ENCODE data around the gene SLC6A16. TPM values are rescaled to one million over a fixed set of nuclear protein-coding genes. Genes with fewer than 3 reads are reported as not detected.

SLC6A16 gene
- total RNA-seq, 1 experiment from 2014 or later = not detected

DNA sequence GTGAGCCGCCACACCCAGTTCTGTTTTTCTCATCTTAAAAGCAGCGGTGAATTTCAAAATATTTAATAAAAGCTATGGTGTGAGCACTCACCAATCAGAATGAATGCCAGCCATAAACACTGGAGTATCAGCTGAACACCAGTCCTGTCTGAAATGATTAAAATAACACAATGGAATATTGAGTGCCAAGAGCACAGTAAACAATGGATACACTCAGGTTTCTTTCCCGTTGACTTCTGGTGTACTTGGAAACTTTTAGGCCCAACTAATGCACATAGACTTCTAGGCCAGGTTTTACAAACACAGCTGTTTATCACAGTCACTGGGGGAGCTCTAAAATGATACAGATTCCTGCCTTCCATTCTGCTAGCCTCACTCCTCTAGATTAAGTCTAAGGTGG, 68.3 kb downstream of the SLC6A16 start:
- Histone ChIP-seq H3K27me3 (no peaks in the 10 kb centered on the region), H3K36me3 (no peaks in the 10 kb centered on the region), H3K4me3 (no peak overlapping the region), H3K9me3 (peaks cover 11% of the 10 kb centered on the region)
- no peak for DNase-seq

DNA sequence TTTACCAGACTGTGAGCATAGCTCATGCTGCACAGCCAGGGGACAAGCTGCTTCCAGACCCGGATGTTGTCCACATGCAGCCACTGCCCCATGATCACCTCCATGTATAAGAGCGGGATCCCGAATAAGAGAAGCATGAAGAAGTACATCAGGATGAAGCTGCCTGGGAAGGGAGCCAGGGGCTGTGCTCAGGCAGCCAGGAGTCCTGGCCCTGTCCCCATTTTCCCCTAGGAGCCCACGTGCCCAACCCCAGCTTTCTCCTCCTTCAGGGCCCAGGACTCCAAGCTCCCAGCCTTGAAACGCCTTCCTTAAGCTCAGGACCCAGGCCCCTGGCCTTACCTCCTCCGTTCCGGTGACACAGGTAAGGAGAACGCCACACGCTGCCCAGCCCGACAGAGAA, 69.3 kb downstream of the SLC6A16 start:
- no peak for DNase-seq
- Histone ChIP-seq H3K4me3 (no peak overlapping the region), H3K27me3 (peaks cover 2% of the 10 kb centered on the region; the same call in 1 of the 2 replicates), H3K9me3 (peaks cover 13% of the 10 kb centered on the region), H3K36me3 (no peaks in the 10 kb centered on the region)

DNA sequence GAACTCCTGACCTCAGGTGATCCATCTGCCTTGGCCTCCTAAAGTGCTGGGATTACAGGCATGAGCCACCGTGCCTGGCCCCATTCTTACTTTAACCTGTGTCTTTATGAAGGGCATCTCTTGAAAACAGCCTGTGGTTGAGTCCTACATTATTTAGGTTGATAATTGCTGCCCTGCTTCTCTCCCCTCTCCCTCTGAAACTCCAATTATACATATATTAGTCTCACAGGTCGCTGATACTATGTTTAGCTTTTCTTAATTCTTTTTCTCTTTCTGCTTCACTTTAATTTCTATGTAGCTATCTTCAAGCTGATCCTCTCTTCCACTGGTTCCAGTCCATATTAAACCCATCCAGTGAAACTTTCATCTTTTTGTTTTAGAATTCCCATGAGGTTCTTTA, 75.1 kb downstream of the SLC6A16 start:
- no peak for DNase-seq

DNA sequence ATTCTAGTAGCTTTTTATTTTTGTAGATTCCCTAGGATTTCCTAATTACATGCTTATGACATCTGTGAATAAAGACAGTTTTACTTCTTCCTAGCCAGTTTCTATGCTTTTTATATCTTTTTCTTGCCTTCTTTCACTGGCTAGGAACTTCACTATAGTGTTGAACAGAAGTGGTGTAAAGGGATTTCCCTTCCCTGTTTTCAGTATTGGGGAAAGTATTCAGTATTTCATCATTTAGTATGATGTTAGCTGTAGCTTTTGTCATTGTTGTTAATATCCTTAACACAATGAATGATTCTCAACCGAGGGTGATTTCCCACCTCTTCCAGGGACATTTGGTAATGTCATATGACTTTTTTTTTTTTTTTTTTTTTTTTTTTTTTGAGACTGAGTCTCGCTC, 77.3 kb downstream of the SLC6A16 start:
- peaks cover 2% of the 10 kb centered on the region; the same call in 1 of the 2 replicates for H3K27me3 ChIP-seq
- DNase-seq = no peak
- H3K9me3 ChIP-seq = peaks cover 7% of the 10 kb centered on the region; the same call in 1 of the 2 replicates
- H3K36me3 ChIP-seq = no peaks in the 10 kb centered on the region
- H3K4me3 ChIP-seq = no peak overlapping the region

More for the DNA sequence above, 75.1 kb downstream of the SLC6A16 start:
- peaks cover 7% of the 10 kb centered on the region; the same call in 1 of the 2 replicates for H3K9me3 ChIP-seq
- no peak overlapping the region for H3K4me3 ChIP-seq
- H3K27me3 ChIP-seq = peaks cover 2% of the 10 kb centered on the region; the same call in 1 of the 2 replicates
- no peaks in the 10 kb centered on the region for H3K36me3 ChIP-seq

DNA sequence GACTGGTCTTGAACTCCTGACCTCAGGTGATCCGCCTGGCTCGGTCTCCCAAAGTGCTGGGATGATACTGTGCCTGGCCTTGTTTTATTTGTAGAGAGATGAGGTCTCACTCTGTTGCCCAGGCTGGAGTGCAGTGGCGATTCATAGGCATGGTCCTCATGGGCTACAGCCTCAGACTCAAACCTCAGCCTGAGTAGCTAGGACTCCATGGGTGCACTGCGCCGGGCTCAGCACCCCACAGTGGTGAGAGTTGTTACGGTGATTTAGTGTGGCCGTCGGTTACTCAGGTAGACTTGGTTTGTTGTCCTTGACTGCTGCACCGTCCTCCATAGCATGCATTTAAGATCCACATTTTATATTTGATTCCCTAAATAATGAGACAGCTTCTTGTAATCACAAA, 80.7 kb downstream of the SLC6A16 start:
- Histone ChIP-seq H3K36me3 (no peaks in the 10 kb centered on the region), H3K27me3 (no peaks in the 10 kb centered on the region), H3K9me3 (no peaks in the 10 kb centered on the region), H3K4me3 (no peak overlapping the region)
- no peak for DNase-seq

DNA sequence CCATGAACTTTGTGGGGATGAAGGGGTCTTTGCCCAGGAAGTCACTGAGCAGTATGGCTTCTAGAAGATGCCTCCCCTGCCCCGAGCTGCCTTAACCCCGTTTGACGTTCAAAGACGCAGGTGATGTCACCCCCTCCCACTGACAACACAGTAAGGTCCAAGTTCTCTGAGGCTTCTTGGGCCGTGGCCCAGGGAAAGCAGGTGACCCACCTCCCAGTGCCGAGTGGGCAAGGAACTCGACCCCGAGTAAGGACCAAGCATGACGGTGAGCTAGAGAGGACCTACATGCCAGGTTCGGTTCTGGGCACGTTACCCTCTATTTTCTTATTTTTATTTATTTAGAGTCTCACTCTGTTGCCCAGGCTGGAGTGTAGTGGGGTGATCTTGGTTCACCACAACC, 81.3 kb downstream of the SLC6A16 start:
- no peak for DNase-seq
- Histone ChIP-seq H3K36me3 (no peaks in the 10 kb centered on the region), H3K4me3 (no peak overlapping the region), H3K9me3 (no peaks in the 10 kb centered on the region), H3K27me3 (no peaks in the 10 kb centered on the region)

DNA sequence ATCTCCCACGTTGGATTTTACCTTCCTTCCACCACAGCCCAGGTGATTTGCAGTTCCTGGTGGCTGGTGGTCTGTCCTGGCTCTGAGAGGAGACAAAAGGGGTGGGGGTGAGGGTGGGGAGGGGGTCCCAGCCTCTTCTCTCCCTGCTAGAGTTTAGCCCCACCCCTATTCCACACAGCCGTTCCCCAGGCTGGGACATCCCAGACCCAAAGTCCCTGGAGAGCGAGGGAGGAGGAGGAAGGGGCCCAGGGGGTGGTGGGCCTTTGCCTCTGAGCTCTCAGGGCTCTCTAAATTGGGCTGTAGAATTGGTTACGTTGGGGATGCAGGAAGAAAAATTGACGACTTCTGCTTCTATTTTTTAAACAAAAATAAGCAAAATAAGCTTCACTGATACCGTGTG, 81.9 kb downstream of the SLC6A16 start:
- Histone ChIP-seq H3K36me3 (no peaks in the 10 kb centered on the region), H3K9me3 (no peaks in the 10 kb centered on the region), H3K4me3 (no peak overlapping the region), H3K27me3 (no peaks in the 10 kb centered on the region)
- DNase-seq = no peak

DNA sequence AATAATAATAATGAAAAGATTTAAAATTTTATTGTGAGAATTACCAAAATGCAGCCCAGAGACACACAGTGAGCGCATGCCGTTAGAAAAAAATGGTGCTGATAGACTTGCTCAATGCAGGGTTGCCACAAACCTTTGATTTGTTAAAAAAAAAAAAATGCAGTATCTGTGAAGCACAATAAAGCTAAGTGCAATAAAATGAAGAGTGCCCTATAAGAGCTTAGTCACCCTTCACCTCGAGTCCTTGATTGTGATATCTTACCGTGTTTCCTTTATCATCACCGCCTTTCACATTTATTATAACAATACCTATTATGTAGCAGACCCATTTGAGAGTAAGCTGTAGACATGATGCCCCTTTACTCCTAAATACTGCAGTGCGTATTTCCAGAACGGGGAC, 83.2 kb downstream of the SLC6A16 start:
- no peaks in the 10 kb centered on the region for H3K36me3 ChIP-seq
- DNase-seq = no peak
- H3K27me3 ChIP-seq = peaks cover 3% of the 10 kb centered on the region; the same call in 1 of the 2 replicates
- H3K4me3 ChIP-seq = no peak overlapping the region
- H3K9me3 ChIP-seq = no peaks in the 10 kb centered on the region

Other genes starting within 250 kb of the SLC6A16 start
- 172 and 247 TPM in 2 replicates for gene SNRNP70, start 239.7 kb downstream of the SLC6A16 start, total RNA-seq (2014; rRNA removed; shearing (Covaris generic); ENCODE audit: low replicate concordance)
- 12.3 and 20.4 TPM in 2 replicates for gene LIN7B, start 210.8 kb downstream of the SLC6A16 start, total RNA-seq (2014; rRNA removed; shearing (Covaris generic); ENCODE audit: low replicate concordance)
- 3.7 and 4.6 TPM in 2 replicates for gene C19orf73, start 206.0 kb downstream of the SLC6A16 start, total RNA-seq (2014; rRNA removed; shearing (Covaris generic); ENCODE audit: low replicate concordance)
- 3.4 and 21.4 TPM in 2 replicates for gene PPFIA3, start 205.6 kb downstream of the SLC6A16 start, total RNA-seq (2014; rRNA removed; shearing (Covaris generic); ENCODE audit: low replicate concordance)
- gene HRC, start 169.8 kb downstream of the SLC6A16 start, total RNA-seq (2014; rRNA removed; shearing (Covaris generic); ENCODE audit: low replicate concordance) = not detected in 2 replicates
- 7.9 and 8.4 TPM in 2 replicates for gene TRPM4, start 167.4 kb downstream of the SLC6A16 start, total RNA-seq (2014; rRNA removed; shearing (Covaris generic); ENCODE audit: low replicate concordance)
- gene CD37, start 10.2 kb upstream of the SLC6A16 start, total RNA-seq (2014; rRNA removed; shearing (Covaris generic); ENCODE audit: low replicate concordance) = not detected in 2 replicates
- 13.5 and 14.6 TPM in 2 replicates for gene TEAD2, start 37.2 kb upstream of the SLC6A16 start, total RNA-seq (2014; rRNA removed; shearing (Covaris generic); ENCODE audit: low replicate concordance)
- gene DKKL1, start 38.7 kb upstream of the SLC6A16 start, total RNA-seq (2014; rRNA removed; shearing (Covaris generic); ENCODE audit: low replicate concordance) = not detected in 2 replicates
- gene KASH5, start 63.1 kb upstream of the SLC6A16 start, total RNA-seq (2014; rRNA removed; shearing (Covaris generic); ENCODE audit: low replicate concordance) = not detected in 2 replicates
- not detected in 2 replicates for gene PTH2, start 98.2 kb upstream of the SLC6A16 start, total RNA-seq (2014; rRNA removed; shearing (Covaris generic); ENCODE audit: low replicate concordance)
- not detected in 2 replicates for gene GFY, start 100.2 kb upstream of the SLC6A16 start, total RNA-seq (2014; rRNA removed; shearing (Covaris generic); ENCODE audit: low replicate concordance)
- gene SLC17A7, start 116.3 kb upstream of the SLC6A16 start, total RNA-seq (2014; rRNA removed; shearing (Covaris generic); ENCODE audit: low replicate concordance) = not detected in 2 replicates
- gene PIH1D1, start 126.6 kb upstream of the SLC6A16 start, total RNA-seq (2014; rRNA removed; shearing (Covaris generic); ENCODE audit: low replicate concordance) = 121 and 144 TPM in 2 replicates
- gene ALDH16A1, start 128.0 kb upstream of the SLC6A16 start, total RNA-seq (2014; rRNA removed; shearing (Covaris generic); ENCODE audit: low replicate concordance) = 86.4 and 89.0 TPM in 2 replicates
- 0.25 and 5.0 TPM in 2 replicates for gene FLT3LG, start 149.0 kb upstream of the SLC6A16 start, total RNA-seq (2014; rRNA removed; shearing (Covaris generic); ENCODE audit: low replicate concordance)
- gene RPL13A, start 162.4 kb upstream of the SLC6A16 start, total RNA-seq (2014; rRNA removed; shearing (Covaris generic); ENCODE audit: low replicate concordance) = 1,730 and 3,823 TPM in 2 replicates
- gene RPS11, start 171.2 kb upstream of the SLC6A16 start, total RNA-seq (2014; rRNA removed; shearing (Covaris generic); ENCODE audit: low replicate concordance) = 2,408 and 3,564 TPM in 2 replicates
- 29.6 and 58.0 TPM in 2 replicates for gene FCGRT, start 187.5 kb upstream of the SLC6A16 start, total RNA-seq (2014; rRNA removed; shearing (Covaris generic); ENCODE audit: low replicate concordance)
- gene RCN3, start 202.8 kb upstream of the SLC6A16 start, total RNA-seq (2014; rRNA removed; shearing (Covaris generic); ENCODE audit: low replicate concordance) = 131 and 183 TPM in 2 replicates

Measured in MG63 (cell line).